Measurements from ENCODE around the gene FHIT. TPM values are rescaled to one million over a fixed set of nuclear protein-coding genes. Genes with fewer than 3 reads are reported as not detected.

FHIT gene
- total RNA-seq, 4 donors from 2014 or later, result 0.72 to 5.2 (median 2.1) TPM

DNA sequence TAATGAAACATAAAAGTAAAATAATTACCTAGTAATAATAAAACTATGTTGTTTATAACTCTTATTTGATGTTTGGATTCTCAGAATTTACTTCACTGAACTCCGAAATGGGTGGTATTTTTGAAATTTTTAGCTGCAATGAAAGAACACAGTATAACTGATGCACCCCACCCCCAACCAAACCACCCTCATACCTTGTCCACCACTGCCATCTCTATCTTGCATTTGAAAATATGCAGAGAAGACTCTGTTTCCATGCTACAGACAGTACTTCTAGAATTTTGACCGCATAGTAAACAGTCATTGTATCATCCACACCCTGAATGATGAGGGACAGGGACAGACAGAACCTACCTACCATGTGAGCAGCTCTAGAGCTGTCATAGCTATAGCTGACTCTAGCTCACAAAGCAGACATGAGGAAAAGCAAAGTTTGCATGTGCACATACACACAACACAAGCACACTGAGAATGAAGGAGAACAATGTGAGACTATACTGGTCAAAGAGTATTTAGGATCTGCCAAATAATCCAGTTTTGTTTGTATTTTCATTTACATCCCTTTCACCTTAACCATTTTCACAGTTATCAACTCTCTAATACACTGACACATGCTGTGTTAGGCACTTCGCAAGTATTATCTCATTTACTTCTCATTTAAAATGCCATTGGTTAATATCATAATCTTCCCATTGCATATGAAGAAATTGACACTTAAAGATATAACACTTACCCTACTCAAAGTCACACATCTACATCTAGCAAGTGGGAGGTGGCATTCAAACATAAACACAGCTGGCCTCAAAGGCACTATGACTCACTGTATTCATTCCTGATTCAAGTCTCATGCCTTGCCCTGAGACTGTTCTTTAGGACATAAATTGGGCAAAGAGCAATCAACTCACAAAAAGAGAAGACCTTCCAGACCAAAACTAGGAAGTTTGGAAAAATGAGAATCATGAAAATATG is 1186.8 kb downstream of the FHIT start:
- Histone ChIP-seq H3K27ac (no peak overlapping the region), H3K36me3 (no peaks in the 10 kb centered on the region), H3K4me1 (no peaks in the 10 kb centered on the region), H3K9me3 (no peaks in the 10 kb centered on the region), H3K27me3 (no peaks in the 10 kb centered on the region), H3K4me3 (no peak overlapping the region)
- no peak for ATAC-seq
- intact Hi-C loops (cut with DNase I; ENCODE audit: low total_unique reads), result no loop called here
- in situ Hi-C loops (cut with MboI; ENCODE audit: low sequenced_read_pairs in 4 of 4), result no loop called here
- no peak for DNase-seq
- TF ChIP-seq POLR2A (IDR thresholded peaks at IDR 0.05) (no peak), CTCF (IDR thresholded peaks at IDR 0.05 in 4 of 5, conservative IDR thresholded peaks at IDR 0.05 in 1 of 5) (no peak)

DNA sequence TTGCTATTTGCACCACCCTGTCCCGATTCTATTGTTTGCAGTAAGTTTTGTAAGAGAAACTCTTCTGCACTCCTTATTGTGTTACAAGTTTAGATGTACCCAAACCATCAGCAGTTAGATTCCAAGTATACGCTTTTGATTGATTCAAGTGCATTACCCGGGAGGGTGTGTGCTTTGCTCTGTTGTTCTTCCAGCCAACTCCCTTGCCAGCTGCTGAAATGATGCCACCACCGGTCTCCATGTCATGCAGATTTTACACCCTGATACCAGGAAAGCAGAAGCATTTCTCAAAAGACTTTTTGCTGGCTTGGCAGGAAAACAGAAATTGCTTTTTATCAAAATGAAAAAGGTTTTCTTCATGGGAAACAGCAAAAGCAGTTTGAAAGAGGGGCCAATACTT is 1194.8 kb downstream of the FHIT start:
- no peaks in the 10 kb centered on the region for H3K27me3 ChIP-seq
- no peaks in the 10 kb centered on the region for H3K9me3 ChIP-seq
- in situ Hi-C loops (cut with MboI; ENCODE audit: low sequenced_read_pairs in 4 of 4), result no loop called here
- ATAC-seq (no peak), DNase-seq (no peak)
- no peak overlapping the region for H3K4me3 ChIP-seq
- intact Hi-C loops (cut with DNase I; ENCODE audit: low total_unique reads), result no loop called here
- H3K36me3 ChIP-seq, result no peaks in the 10 kb centered on the region
- TF ChIP-seq POLR2A (IDR thresholded peaks at IDR 0.05), result no peak
- no peak for TF ChIP-seq CTCF (IDR thresholded peaks at IDR 0.05 in 4 of 5, conservative IDR thresholded peaks at IDR 0.05 in 1 of 5)
- H3K27ac ChIP-seq, result no peak overlapping the region
- H3K4me1 ChIP-seq, result peaks cover 5 to 9% of the 10 kb centered on the region in 2 donors

- no peaks in the 10 kb centered on the region for H3K36me3 ChIP-seq
- no peak for TF ChIP-seq POLR2A (IDR thresholded peaks at IDR 0.05)
- TF ChIP-seq CTCF (IDR thresholded peaks at IDR 0.05 in 4 of 5, conservative IDR thresholded peaks at IDR 0.05 in 1 of 5), result no peak
- no peak overlapping the region for H3K27ac ChIP-seq
- in situ Hi-C loops (cut with MboI; ENCODE audit: low sequenced_read_pairs in 4 of 4), result no loop called here
- ATAC-seq (no peak), DNase-seq (no peak)
- H3K27me3 ChIP-seq, result no peaks in the 10 kb centered on the region
- H3K4me3 ChIP-seq, result no peak overlapping the region
- peaks cover 5 to 9% of the 10 kb centered on the region in 2 donors for H3K4me1 ChIP-seq
- no peaks in the 10 kb centered on the region for H3K9me3 ChIP-seq
- intact Hi-C loops (cut with DNase I; ENCODE audit: low total_unique reads), result no loop called here
These were observed 1195.5 kb downstream of the FHIT start for GRCh38 chr3:60055765-60056164.

DNA sequence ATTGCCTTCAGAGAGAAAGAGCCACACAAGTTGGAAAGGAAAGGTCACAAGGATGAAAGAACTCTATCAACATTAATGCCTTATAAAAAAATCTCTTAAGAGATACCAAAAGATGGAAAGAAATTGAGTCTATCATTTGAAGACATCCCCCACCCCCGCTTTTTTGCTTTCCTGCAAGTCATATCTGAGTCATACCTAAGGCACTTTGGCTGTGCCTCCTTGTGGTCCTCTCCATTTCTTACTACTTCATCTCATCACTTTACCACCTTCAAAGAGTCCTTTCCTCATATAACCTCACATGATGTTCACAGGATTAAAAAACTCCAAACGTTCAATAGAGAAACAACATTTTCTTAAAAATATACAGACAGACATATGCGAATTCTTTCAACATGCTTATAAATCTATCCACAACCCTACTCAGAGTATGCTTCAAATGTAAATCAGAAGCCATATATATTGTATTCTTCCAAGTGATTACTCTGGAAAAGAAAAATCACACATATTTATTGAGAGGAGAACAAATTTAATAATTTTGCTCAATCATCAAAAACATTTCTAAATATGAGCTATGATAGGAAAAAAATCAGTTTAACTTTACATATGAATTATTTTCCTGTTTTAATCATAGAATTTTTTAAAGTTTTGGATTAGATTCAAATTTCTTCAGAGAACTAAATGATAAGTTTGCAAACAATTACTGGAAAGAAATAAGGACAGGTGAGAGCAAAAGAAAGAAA is 1197.6 kb downstream of the FHIT start:
- Histone ChIP-seq H3K27ac (no peak overlapping the region), H3K27me3 (no peaks in the 10 kb centered on the region), H3K4me1 (peaks cover 5 to 9% of the 10 kb centered on the region in 2 donors), H3K9me3 (no peaks in the 10 kb centered on the region), H3K4me3 (no peak overlapping the region), H3K36me3 (no peaks in the 10 kb centered on the region)
- TF ChIP-seq POLR2A (IDR thresholded peaks at IDR 0.05), result no peak
- no peak for TF ChIP-seq CTCF (IDR thresholded peaks at IDR 0.05 in 4 of 5, conservative IDR thresholded peaks at IDR 0.05 in 1 of 5)
- ATAC-seq (no peak), DNase-seq (no peak)
- in situ Hi-C loops (cut with MboI; ENCODE audit: low sequenced_read_pairs in 4 of 4), result no loop called here
- intact Hi-C loops (cut with DNase I; ENCODE audit: low total_unique reads), result no loop called here
